ENCODE data around the gene IFNAR2.

DNA sequence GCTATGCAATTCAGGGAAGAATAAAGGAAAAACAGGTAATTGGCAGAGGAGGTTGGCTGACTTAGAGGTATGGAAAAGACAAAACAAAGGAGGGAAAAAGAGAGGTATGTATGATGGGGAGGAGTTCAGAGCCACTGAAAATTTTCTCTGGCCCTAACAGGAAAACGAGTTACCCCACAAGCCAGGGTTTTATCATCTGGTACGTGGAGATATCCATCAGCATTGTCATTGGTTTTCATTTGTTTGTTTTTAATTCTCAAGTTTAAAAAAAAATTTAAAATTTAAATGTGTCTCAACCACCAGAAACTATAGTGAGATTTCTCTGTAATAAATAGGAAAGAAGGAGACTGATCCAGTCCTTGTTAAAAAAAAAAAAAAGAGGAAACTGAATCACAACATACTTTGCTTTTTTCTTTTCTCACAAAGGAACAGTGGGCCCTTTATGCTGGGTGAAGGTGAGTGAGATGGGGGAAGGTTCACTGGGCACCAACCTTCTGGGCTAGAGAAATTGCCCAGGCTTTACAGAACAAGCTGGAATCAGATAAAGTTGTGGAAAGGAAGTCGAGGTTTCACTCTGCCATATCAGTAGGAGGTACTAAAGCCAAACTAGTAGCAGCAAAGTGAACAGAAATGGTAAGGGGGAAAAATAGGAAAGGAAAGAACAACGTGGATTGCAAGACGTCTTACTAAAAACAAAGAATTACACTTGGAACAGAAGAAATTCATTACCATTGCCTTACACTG, 2.7 kb downstream of the IFNAR2 start:
- TF ChIP-seq, protein P1, sequence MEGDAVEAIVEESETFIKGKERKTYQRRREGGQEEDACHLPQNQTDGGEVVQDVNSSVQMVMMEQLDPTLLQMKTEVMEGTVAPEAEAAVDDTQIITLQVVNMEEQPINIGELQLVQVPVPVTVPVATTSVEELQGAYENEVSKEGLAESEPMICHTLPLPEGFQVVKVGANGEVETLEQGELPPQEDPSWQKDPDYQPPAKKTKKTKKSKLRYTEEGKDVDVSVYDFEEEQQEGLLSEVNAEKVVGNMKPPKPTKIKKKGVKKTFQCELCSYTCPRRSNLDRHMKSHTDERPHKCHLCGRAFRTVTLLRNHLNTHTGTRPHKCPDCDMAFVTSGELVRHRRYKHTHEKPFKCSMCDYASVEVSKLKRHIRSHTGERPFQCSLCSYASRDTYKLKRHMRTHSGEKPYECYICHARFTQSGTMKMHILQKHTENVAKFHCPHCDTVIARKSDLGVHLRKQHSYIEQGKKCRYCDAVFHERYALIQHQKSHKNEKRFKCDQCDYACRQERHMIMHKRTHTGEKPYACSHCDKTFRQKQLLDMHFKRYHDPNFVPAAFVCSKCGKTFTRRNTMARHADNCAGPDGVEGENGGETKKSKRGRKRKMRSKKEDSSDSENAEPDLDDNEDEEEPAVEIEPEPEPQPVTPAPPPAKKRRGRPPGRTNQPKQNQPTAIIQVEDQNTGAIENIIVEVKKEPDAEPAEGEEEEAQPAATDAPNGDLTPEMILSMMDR (IDR thresholded peaks at IDR 0.05; ENCODE audit: low read depth, low read length) = no peak
- TF ChIP-seq POLR2A (IDR thresholded peaks at IDR 0.05; ENCODE audit: extremely low read depth, insufficient read length) (no peak), MYC (IDR thresholded peaks at IDR 0.05; ENCODE audit: low read depth, low read length) (no peak)
- TF ChIP-seq, protein P2, sequence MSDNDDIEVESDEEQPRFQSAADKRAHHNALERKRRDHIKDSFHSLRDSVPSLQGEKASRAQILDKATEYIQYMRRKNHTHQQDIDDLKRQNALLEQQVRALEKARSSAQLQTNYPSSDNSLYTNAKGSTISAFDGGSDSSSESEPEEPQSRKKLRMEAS (IDR thresholded peaks at IDR 0.05; ENCODE audit: low read depth, low read length) = no peak

Data from NB4 (cell line).